ENCODE measurements around the gene MCAM.

Gene MCAM

GRCh38 chr11:119344291-119345010 is 27.5 kb upstream of the MCAM start:
- no peak for DNase-seq (ENCODE audit: insufficient read length, low spot score)
- no peak for TF ChIP-seq CTCF (IDR thresholded peaks at IDR 0.05; ENCODE audit: insufficient read depth, missing control alignments)
- FAIRE-seq: no peak

- no peak for FAIRE-seq
- DNase-seq (ENCODE audit: insufficient read length, low spot score): no peak
- TF ChIP-seq CTCF (IDR thresholded peaks at IDR 0.05; ENCODE audit: insufficient read depth, missing control alignments): no peak
These were observed 26.8 kb upstream of the MCAM start for GRCh38 chr11:119343726-119344125.

- FAIRE-seq: no peak
- TF ChIP-seq CTCF (IDR thresholded peaks at IDR 0.05; ENCODE audit: insufficient read depth, missing control alignments): no peak
These were observed 25.6 kb upstream of the MCAM start for GRCh38 chr11:119342362-119343130.

GRCh38 chr11:119342023-119342300 is 25.0 kb upstream of the MCAM start:
- DNase-seq (ENCODE audit: insufficient read length, low spot score) (no peak), FAIRE-seq (no peak)
- TF ChIP-seq CTCF (IDR thresholded peaks at IDR 0.05; ENCODE audit: insufficient read depth, missing control alignments): no peak

More at GRCh38 chr11:119342362-119343130, 25.6 kb upstream of the MCAM start:
- no peak for DNase-seq (ENCODE audit: insufficient read length, low spot score)

- no peak for DNase-seq (ENCODE audit: insufficient read length, low spot score)
- no peak for FAIRE-seq
- TF ChIP-seq CTCF (IDR thresholded peaks at IDR 0.05; ENCODE audit: insufficient read depth, missing control alignments): no peak
These were observed 24.5 kb upstream of the MCAM start for GRCh38 chr11:119341222-119342022.

GRCh38 chr11:119340335-119341221 is 23.6 kb upstream of the MCAM start, which contains the start of gene C1QTNF5:
Gene C1QTNF5 (minus strand): TSS chr11:119340883. CDS start chr11:119340397, 486 bp downstream.
- no peak for TF ChIP-seq CTCF (IDR thresholded peaks at IDR 0.05; ENCODE audit: insufficient read depth, missing control alignments)
- DNase-seq (ENCODE audit: insufficient read length, low spot score): no peak
- FAIRE-seq: no peak
